ENCODE measurements around the gene CNPY3. TPM values are rescaled to one million over a fixed set of nuclear protein-coding genes. Genes with fewer than 3 reads are reported as not detected.

The CNPY3 gene
- total RNA-seq, 1 experiment from 2014 or later, result 56.1 TPM

GRCh38 chr6:42961020-42961470 is 31.8 kb downstream of the CNPY3 start:
- no peaks in the 10 kb centered on the region for H3K36me3 ChIP-seq (ENCODE audit: control insufficient read depth, insufficient read depth, low read length)
- CTCF ChIA-PET, result interaction anchor here (0.7 kb wide), 1 partner anchor 39 kb away, joined by 3 read pairs; no protein-coding TSS in a partner anchor
- H3K27ac Mint-ChIP-seq (ENCODE audit: unreplicated experiment), result no peak overlapping the region
- no peaks in the 10 kb centered on the region for H3K27me3 ChIP-seq (replicated peaks; ENCODE audit: control insufficient read depth, insufficient read depth, low read length)
- H3K27me3 Mint-ChIP-seq (ENCODE audit: insufficient read depth, unreplicated experiment), result no peaks in the 10 kb centered on the region
- POLR2A ChIA-PET, result interaction anchor here (0.6 to 1.6 kb wide), 2 partner anchors 17 to 32 kb away, joined by 4 to 11 read pairs; partner anchors contain the start of gene CNPY3
- peaks cover 8% of the 10 kb centered on the region for H3K4me1 Mint-ChIP-seq (ENCODE audit: low read depth, unreplicated experiment)
- BruUV-seq (replicated peaks), result no TSS peak
- H3K36me3 Mint-ChIP-seq (ENCODE audit: insufficient read depth, unreplicated experiment), result peaks cover 10% of the 10 kb centered on the region
- H3K9me3 ChIP-seq, result no peaks in the 10 kb centered on the region
- H3K4me1 ChIP-seq, result no peaks in the 10 kb centered on the region
- DNase-seq, result no peak
- intact Hi-C loops (cut with micrococcal nuclease; ENCODE audit: unreplicated experiment), result no loop called here
- H3K4me3 Mint-ChIP-seq (ENCODE audit: unreplicated experiment), result peak overlapping the region; percentile 93
- no peak for TF ChIP-seq CTCF (IDR thresholded peaks at IDR 0.05; ENCODE audit: insufficient read depth in 1 of 2, low read depth in 1 of 2, low read length in 1 of 2, severe bottlenecking in 1 of 2, unreplicated experiment in 1 of 2)
- no peaks in the 10 kb centered on the region for H3K9me3 Mint-ChIP-seq (ENCODE audit: unreplicated experiment)
- peak overlapping the region; percentile 47 for H3K4me3 ChIP-seq (ENCODE audit: low read depth, low read length)

- CTCF ChIA-PET, result interaction anchor here (0.7 kb wide), 1 partner anchor 38 kb away, joined by 3 read pairs; no protein-coding TSS in a partner anchor
- no peak for TF ChIP-seq CTCF (IDR thresholded peaks at IDR 0.05; ENCODE audit: insufficient read depth in 1 of 2, low read depth in 1 of 2, low read length in 1 of 2, severe bottlenecking in 1 of 2, unreplicated experiment in 1 of 2)
- Histone ChIP-seq H3K36me3 (ENCODE audit: control insufficient read depth, insufficient read depth, low read length) (no peaks in the 10 kb centered on the region), H3K9me3 (no peaks in the 10 kb centered on the region), H3K4me1 (no peaks in the 10 kb centered on the region), H3K27me3 (replicated peaks; ENCODE audit: control insufficient read depth, insufficient read depth, low read length) (no peaks in the 10 kb centered on the region), H3K4me3 (ENCODE audit: low read depth, low read length) (no peak overlapping the region)
- Mint-ChIP-seq H3K4me1 (ENCODE audit: low read depth, unreplicated experiment) (peaks cover 8% of the 10 kb centered on the region), H3K4me3 (ENCODE audit: unreplicated experiment) (no peak overlapping the region), H3K36me3 (ENCODE audit: insufficient read depth, unreplicated experiment) (peaks cover 10% of the 10 kb centered on the region), H3K9me3 (ENCODE audit: unreplicated experiment) (no peaks in the 10 kb centered on the region), H3K27ac (ENCODE audit: unreplicated experiment) (no peak overlapping the region), H3K27me3 (ENCODE audit: insufficient read depth, unreplicated experiment) (no peaks in the 10 kb centered on the region)
- intact Hi-C loops (cut with micrococcal nuclease; ENCODE audit: unreplicated experiment), result no loop called here
- no peak for DNase-seq
- POLR2A ChIA-PET, result interaction anchor here (0.5 kb wide), 1 partner anchor 15 kb away, joined by 6 read pairs; no protein-coding TSS in a partner anchor
- BruUV-seq (replicated peaks), result no TSS peak
Observed at GRCh38 chr6:42962096-42962495, 32.8 kb downstream of the CNPY3 start.

- Histone ChIP-seq H3K4me3 (ENCODE audit: low read depth, low read length) (no peak overlapping the region), H3K4me1 (no peaks in the 10 kb centered on the region), H3K9me3 (no peaks in the 10 kb centered on the region), H3K27me3 (replicated peaks; ENCODE audit: control insufficient read depth, insufficient read depth, low read length) (no peaks in the 10 kb centered on the region), H3K36me3 (ENCODE audit: control insufficient read depth, insufficient read depth, low read length) (no peaks in the 10 kb centered on the region)
- BruUV-seq (replicated peaks), result no TSS peak
- no peak for TF ChIP-seq CTCF (IDR thresholded peaks at IDR 0.05; ENCODE audit: insufficient read depth in 1 of 2, low read depth in 1 of 2, low read length in 1 of 2, severe bottlenecking in 1 of 2, unreplicated experiment in 1 of 2)
- Mint-ChIP-seq H3K27me3 (ENCODE audit: insufficient read depth, unreplicated experiment) (no peaks in the 10 kb centered on the region), H3K4me3 (ENCODE audit: unreplicated experiment) (no peak overlapping the region), H3K27ac (ENCODE audit: unreplicated experiment) (no peak overlapping the region), H3K36me3 (ENCODE audit: insufficient read depth, unreplicated experiment) (peaks cover 10% of the 10 kb centered on the region), H3K9me3 (ENCODE audit: unreplicated experiment) (no peaks in the 10 kb centered on the region), H3K4me1 (ENCODE audit: low read depth, unreplicated experiment) (peaks cover 8% of the 10 kb centered on the region)
- intact Hi-C loops (cut with micrococcal nuclease; ENCODE audit: unreplicated experiment), result no loop called here
- no peak for DNase-seq
- CTCF ChIA-PET, result interaction anchor here (0.7 kb wide), 1 partner anchor 45 kb away, joined by 3 read pairs; no protein-coding TSS in a partner anchor
- POLR2A ChIA-PET, result interaction anchor here (0.5 kb wide), 1 partner anchor 16 kb away, joined by 6 read pairs; no protein-coding TSS in a partner anchor
Observed at GRCh38 chr6:42962502-42963178, 33.4 kb downstream of the CNPY3 start.

Data from Caco-2 (cell line).